RWPE2 (cell line): Measurements from ENCODE around the gene PLEKHG7.

ENCODE experiments used
- ATAC-seq: fragments of 200-7000 bp; cut with Tn5 transposase; 3 replicates; pipeline ENCODE4 v1.9.1; 2021; ENCODE audit warnings: low read depth
- DNase-seq: peaks from one replicate; pipeline ENCODE4 v3.0.0-alpha.2; 2020; ENCODE audit warnings: low spot score
- H3K27ac ChIP-seq: fragments of 450-650 bp; 2 replicates; pipeline ENCODE4 v1.5.1; 2017; ENCODE audit warnings: mild to moderate bottlenecking; ENCODE audit not compliant: poor library complexity, severe bottlenecking
- H3K27me3 ChIP-seq: fragments of 250-450 bp; sonication (Bioruptor Pico); 2 replicates; pipeline ENCODE4 v1.5.1; 2021; ENCODE audit warnings: mild to moderate bottlenecking, moderate library complexity; ENCODE audit not compliant: insufficient read depth, poor library complexity, severe bottlenecking
- H3K36me3 ChIP-seq: fragments of 250-450 bp; sonication (Bioruptor Pico); 2 replicates; pipeline ENCODE4 v1.5.1; 2020; ENCODE audit warnings: low read depth, mild to moderate bottlenecking, moderate library complexity
- H3K4me1 ChIP-seq: fragments of 250-450 bp; sonication (Bioruptor Pico); 2 replicates; pipeline ENCODE4 v1.5.1; 2021; ENCODE audit warnings: mild to moderate bottlenecking, moderate library complexity; ENCODE audit not compliant: insufficient read depth, poor library complexity, severe bottlenecking
- H3K4me3 ChIP-seq: fragments of 250-450 bp; sonication (Bioruptor Pico); 2 replicates; pipeline ENCODE4 v1.5.1; 2021; ENCODE audit warnings: mild to moderate bottlenecking, moderate library complexity; ENCODE audit not compliant: severe bottlenecking
- H3K9me3 ChIP-seq: fragments of 250-450 bp; sonication (Bioruptor Pico); 2 replicates; pipeline ENCODE4 v1.5.1; 2021; ENCODE audit warnings: mild to moderate bottlenecking, moderate library complexity; ENCODE audit not compliant: severe bottlenecking
- CTCF ChIP-seq: fragments of 450-650 bp; IDR thresholded peaks from one replicate; pipeline ENCODE4 v1.5.1; 2017; ENCODE audit warnings: mild to moderate bottlenecking, moderate library complexity; ENCODE audit not compliant: poor library complexity, severe bottlenecking

The PLEKHG7 gene

GRCh38 chr12:92814584-92814983 is 111.8 kb downstream of the PLEKHG7 start:
- no peak for TF ChIP-seq CTCF
- Histone ChIP-seq H3K27ac (no peak overlapping the region), H3K4me3 (no peak overlapping the region), H3K36me3 (peaks cover 44% of the 10 kb centered on the region), H3K27me3 (no peaks in the 10 kb centered on the region), H3K4me1 (no peaks in the 10 kb centered on the region), H3K9me3 (no peaks in the 10 kb centered on the region)
- ATAC-seq (no peak), DNase-seq (no peak)

- no peak overlapping the region for H3K4me3 ChIP-seq
- no peak for TF ChIP-seq CTCF
- no peaks in the 10 kb centered on the region for H3K9me3 ChIP-seq
- ATAC-seq (no peak), DNase-seq (no peak)
- no peak overlapping the region for H3K27ac ChIP-seq
- H3K27me3 ChIP-seq: no peaks in the 10 kb centered on the region
- H3K36me3 ChIP-seq: peaks cover 39% of the 10 kb centered on the region
- no peaks in the 10 kb centered on the region for H3K4me1 ChIP-seq
These were observed 118.4 kb downstream of the PLEKHG7 start for GRCh38 chr12:92821142-92821541.
